ENCODE measurements around the gene PRXL2B.

PRXL2B gene

GRCh38 chr1:2637442-2638145 lies 51.0 kb downstream of the PRXL2B start:
- DNase-seq (ENCODE audit: low spot score) = no peak

- no peak for DNase-seq (ENCODE audit: low spot score)
Measured at GRCh38 chr1:2638466-2639115, 52.0 kb downstream of the PRXL2B start.

- no peak for DNase-seq (ENCODE audit: low spot score)
Measured at GRCh38 chr1:2639203-2639602, 52.6 kb downstream of the PRXL2B start.

GRCh38 chr1:2639607-2640521 lies 53.3 kb downstream of the PRXL2B start:
- DNase-seq (ENCODE audit: low spot score) = no peak

- no peak for DNase-seq (ENCODE audit: low spot score)
Measured at GRCh38 chr1:2640626-2641025, 54.0 kb downstream of the PRXL2B start.
